Glomerular visceral epithelial cell (primary cell): ENCODE results near the gene GLT8D1.

Experiments
- DNase-seq: peaks from one replicate; pipeline ENCODE4 v3.0.0-alpha.2; 2016; ENCODE audit errors: extremely low spot score

Gene GLT8D1

GRCh38 chr3:52712291-52713212 is 7.0 kb upstream of the GLT8D1 start:
- DNase-seq, result no peak

- no peak for DNase-seq
Observed at GRCh38 chr3:52710512-52710911, 4.9 kb upstream of the GLT8D1 start.

- DNase-seq, result no peak
Observed at GRCh38 chr3:52707585-52707984, 2.0 kb upstream of the GLT8D1 start.

GRCh38 chr3:52705438-52705687 is 228 bp downstream of the GLT8D1 start:
- no peak for DNase-seq

GRCh38 chr3:52704611-52705437 is 767 bp downstream of the GLT8D1 start:
- peak; percentile 32 for DNase-seq

GRCh38 chr3:52703341-52703740 is 2.2 kb downstream of the GLT8D1 start:
- DNase-seq, result no peak

GRCh38 chr3:52697632-52697965 is 8.0 kb downstream of the GLT8D1 start:
- DNase-seq, result no peak

- DNase-seq, result no peak
Observed at GRCh38 chr3:52696830-52697631, 8.6 kb downstream of the GLT8D1 start.

- no peak for DNase-seq
Observed at GRCh38 chr3:52695798-52696671, 9.6 kb downstream of the GLT8D1 start.

GRCh38 chr3:52694528-52695189 is 10.9 kb downstream of the GLT8D1 start:
- DNase-seq, result no peak

GRCh38 chr3:52693071-52693470 is 12.5 kb downstream of the GLT8D1 start:
- DNase-seq, result no peak

GRCh38 chr3:52690560-52690959 is 15.0 kb downstream of the GLT8D1 start:
- no peak for DNase-seq

GRCh38 chr3:52689151-52689550 is 16.4 kb downstream of the GLT8D1 start:
- DNase-seq, result no peak

- no peak for DNase-seq
Observed at GRCh38 chr3:52688266-52688665, 17.3 kb downstream of the GLT8D1 start.

GRCh38 chr3:52685709-52686691 is 19.6 kb downstream of the GLT8D1 start, which contains the start of the genes GNL3 and PBRM1:
TSS of gene GNL3 (plus strand) at chr3:52686032. CDS start at chr3:52686093, 61 bp downstream.
TSS of gene PBRM1 (minus strand) at chr3:52685913.
- DNase-seq, result peak; percentile 93

- peak; percentile 85 for DNase-seq
Observed at GRCh38 chr3:52685285-52685708, 20.3 kb downstream of the GLT8D1 start.

GRCh38 chr3:52684184-52684583 is 21.4 kb downstream of the GLT8D1 start:
- no peak for DNase-seq

GRCh38 chr3:52683611-52684010 is 22.0 kb downstream of the GLT8D1 start:
- DNase-seq, result no peak

- peak; percentile 56 for DNase-seq
Observed at GRCh38 chr3:52682016-52682415, 23.6 kb downstream of the GLT8D1 start.
